Measurements from ENCODE around the gene LRRC40.

GRCh38 chr1:70231475-70231874, 26.1 kb upstream of the LRRC40 start:
- TF ChIP-seq, protein P1, sequence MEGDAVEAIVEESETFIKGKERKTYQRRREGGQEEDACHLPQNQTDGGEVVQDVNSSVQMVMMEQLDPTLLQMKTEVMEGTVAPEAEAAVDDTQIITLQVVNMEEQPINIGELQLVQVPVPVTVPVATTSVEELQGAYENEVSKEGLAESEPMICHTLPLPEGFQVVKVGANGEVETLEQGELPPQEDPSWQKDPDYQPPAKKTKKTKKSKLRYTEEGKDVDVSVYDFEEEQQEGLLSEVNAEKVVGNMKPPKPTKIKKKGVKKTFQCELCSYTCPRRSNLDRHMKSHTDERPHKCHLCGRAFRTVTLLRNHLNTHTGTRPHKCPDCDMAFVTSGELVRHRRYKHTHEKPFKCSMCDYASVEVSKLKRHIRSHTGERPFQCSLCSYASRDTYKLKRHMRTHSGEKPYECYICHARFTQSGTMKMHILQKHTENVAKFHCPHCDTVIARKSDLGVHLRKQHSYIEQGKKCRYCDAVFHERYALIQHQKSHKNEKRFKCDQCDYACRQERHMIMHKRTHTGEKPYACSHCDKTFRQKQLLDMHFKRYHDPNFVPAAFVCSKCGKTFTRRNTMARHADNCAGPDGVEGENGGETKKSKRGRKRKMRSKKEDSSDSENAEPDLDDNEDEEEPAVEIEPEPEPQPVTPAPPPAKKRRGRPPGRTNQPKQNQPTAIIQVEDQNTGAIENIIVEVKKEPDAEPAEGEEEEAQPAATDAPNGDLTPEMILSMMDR (conservative IDR thresholded peaks at IDR 0.05), result no peak
- TF ChIP-seq EZH2 (IDR thresholded peaks at IDR 0.05; ENCODE audit: low read depth), result no peak

Measured in PC-9 (cell line).